Spinal cord (tissue), 10 donors: Measurements from ENCODE around the gene TSKU. TPM values are rescaled to one million over a fixed set of nuclear protein-coding genes. Genes with fewer than 3 reads are reported as not detected.
"Not testable (repeated sequence)": the region's sequence is repeated elsewhere in the genome, so short reads cannot be mapped to it uniquely, and the experiment has no call there.

Source experiments
- DNase-seq, 6 donors: peaks; one replicate each; pipeline versions ENCODE4 v3.0.0 to v3.0.0-alpha.2; 2013 to 2015; ENCODE audit warnings: low spot score in 6 of 6, low read depth in 4 of 6
- H3K27ac ChIP-seq: one replicate; pipeline ENCODE4 v1.5.1; 2013; ENCODE audit warnings: low read depth, low read length, control low read depth
- H3K27me3 ChIP-seq: one replicate; pipeline ENCODE4 v1.6.1; 2013; ENCODE audit warnings: low read length; ENCODE audit not compliant: control insufficient read depth, insufficient read depth
- H3K36me3 ChIP-seq: one replicate; pipeline ENCODE4 v1.6.1; 2013; ENCODE audit warnings: low read length; ENCODE audit not compliant: control insufficient read depth, insufficient read depth
- H3K4me1 ChIP-seq: one replicate; pipeline ENCODE4 v1.6.1; 2013; ENCODE audit warnings: low read length; ENCODE audit not compliant: control insufficient read depth, insufficient read depth
- H3K4me3 ChIP-seq: one replicate; pipeline ENCODE4 v1.5.1; 2013; ENCODE audit warnings: low read depth, low read length, control low read depth
- H3K9me3 ChIP-seq: one replicate; pipeline ENCODE4 v1.6.1; 2013; ENCODE audit warnings: low read length; ENCODE audit not compliant: control insufficient read depth, insufficient read depth
- WGBS: methylation state at CpG from one replicate; pipeline ENCODE4 v1.1.5; 2013; ENCODE audit warnings: missing lambda C conversion rate; ENCODE audit not compliant: insufficient coverage; 5-methylcytosine and 5-hydroxymethylcytosine counted together
- polyA plus RNA-seq, 2 donors: library from polyadenylated mRNA; unstranded; fragments of 120-200 nt; gene quantifications; one replicate each; pipeline ENCODE4 v1.2.1, GENCODE V29; 2013; ENCODE audit not compliant: insufficient read length in 2 of 2
- total RNA-seq, 2 donors: library from RNA; depleted of rRNA in 1 of 2; stranded (reverse); fragments of 120-200 nt in 1 of 2; fragments of >200 nt in 1 of 2; gene quantifications; one replicate each; pipeline versions ENCODE4 v1.2.3 to v1.2.4, GENCODE V29; 2013 to 2014
- donor health status: healthy.

The TSKU gene
- total and polyA plus RNA-seq, 4 donors: 7.9 to 30.9 (median 24.9) TPM

GRCh38 chr11:76820184-76820566, 37.0 kb downstream of the TSKU start:
- H3K4me1 ChIP-seq: no peaks in the 10 kb centered on the region
- H3K27me3 ChIP-seq: no peaks in the 10 kb centered on the region
- no CpG with 5 or more reads among the region's 1 CpG for WGBS
- no peaks in the 10 kb centered on the region for H3K9me3 ChIP-seq
- no peak overlapping the region for H3K27ac ChIP-seq
- no peak overlapping the region for H3K4me3 ChIP-seq
- DNase-seq: no peak
- H3K36me3 ChIP-seq: no peaks in the 10 kb centered on the region

- WGBS: 100% methylated on average over 12 of the region's 29 CpGs
- not testable (repeated sequence) for H3K36me3 ChIP-seq, H3K4me3 ChIP-seq, DNase-seq, H3K4me1 ChIP-seq, H3K27ac ChIP-seq, H3K27me3 ChIP-seq, H3K9me3 ChIP-seq
Observed at GRCh38 chr11:76821396-76821795, 38.2 kb downstream of the TSKU start.

- WGBS: no CpG with 5 or more reads among the region's 1 CpG
- no peak overlapping the region for H3K4me3 ChIP-seq
- no peaks in the 10 kb centered on the region for H3K4me1 ChIP-seq
- H3K36me3 ChIP-seq: no peaks in the 10 kb centered on the region
- no peaks in the 10 kb centered on the region for H3K9me3 ChIP-seq
- no peaks in the 10 kb centered on the region for H3K27me3 ChIP-seq
- DNase-seq: no peak
- H3K27ac ChIP-seq: no peak overlapping the region
Observed at GRCh38 chr11:76822406-76822805, 39.2 kb downstream of the TSKU start.

- Histone ChIP-seq H3K9me3 (no peaks in the 10 kb centered on the region), H3K27me3 (no peaks in the 10 kb centered on the region), H3K27ac (peak overlapping the region; percentile 22), H3K4me1 (no peaks in the 10 kb centered on the region), H3K36me3 (no peaks in the 10 kb centered on the region), H3K4me3 (no peak overlapping the region)
- DNase-seq: no peak
- WGBS: no CpG with 5 or more reads among the region's 9 CpGs
Observed at GRCh38 chr11:76823481-76824028, 40.4 kb downstream of the TSKU start.

- Histone ChIP-seq H3K9me3 (no peaks in the 10 kb centered on the region), H3K4me1 (no peaks in the 10 kb centered on the region), H3K36me3 (no peaks in the 10 kb centered on the region), H3K27ac (no peak overlapping the region), H3K27me3 (no peaks in the 10 kb centered on the region), H3K4me3 (no peak overlapping the region)
- no peak for DNase-seq
- 88% methylated on average over 6 of the region's 9 CpGs for WGBS
Observed at GRCh38 chr11:76824083-76824939, 41.2 kb downstream of the TSKU start.

- Histone ChIP-seq H3K27me3 (no peaks in the 10 kb centered on the region), H3K27ac (no peak overlapping the region), H3K4me1 (no peaks in the 10 kb centered on the region), H3K9me3 (no peaks in the 10 kb centered on the region), H3K4me3 (no peak overlapping the region), H3K36me3 (no peaks in the 10 kb centered on the region)
- 82% methylated on average over 4 of the region's 5 CpGs for WGBS
- no peak for DNase-seq
Observed at GRCh38 chr11:76824980-76825725, 42.0 kb downstream of the TSKU start.

- no CpG with 5 or more reads among the region's 1 CpG for WGBS
- no peaks in the 10 kb centered on the region for H3K9me3 ChIP-seq
- no peak for DNase-seq
Observed at GRCh38 chr11:76825726-76826396, 42.7 kb downstream of the TSKU start.

GRCh38 chr11:76826508-76826907, 43.4 kb downstream of the TSKU start:
- H3K27me3 ChIP-seq, H3K27ac ChIP-seq, H3K9me3 ChIP-seq, DNase-seq, H3K36me3 ChIP-seq, H3K4me1 ChIP-seq, H3K4me3 ChIP-seq: not testable (repeated sequence)
- WGBS: no CpG with 5 or more reads among the region's 3 CpGs

More at GRCh38 chr11:76825726-76826396, 42.7 kb downstream of the TSKU start:
- H3K36me3 ChIP-seq: no peaks in the 10 kb centered on the region
- no peaks in the 10 kb centered on the region for H3K4me1 ChIP-seq
- no peaks in the 10 kb centered on the region for H3K27me3 ChIP-seq
- H3K4me3 ChIP-seq: no peak overlapping the region
- H3K27ac ChIP-seq: no peak overlapping the region

- H3K4me1 ChIP-seq, DNase-seq, H3K4me3 ChIP-seq, H3K27me3 ChIP-seq, H3K9me3 ChIP-seq, H3K36me3 ChIP-seq, H3K27ac ChIP-seq: not testable (repeated sequence)
Observed at GRCh38 chr11:76827005-76827404, 43.8 kb downstream of the TSKU start.
